Activated CD4-positive, alpha-beta T cell treated with anti-CD3 and anti-CD28 coated beads, Interleukin-2, amount 10 ng/mL, durations not matched to agents 7 days and 5 days (primary cell): ENCODE results near the gene ELF1. TPM values are rescaled to one million over a fixed set of nuclear protein-coding genes. Genes with fewer than 3 reads are reported as not detected.

Experiments
- CTCF ChIA-PET: fragments of 350-600 bp; sonication (Branson Sonifier 250); formaldehyde crosslinking; loops from one replicate; lab custom pipeline; 2021; ENCODE audit warnings: antibody characterized with exemption; lab: Charles Lee
- POLR2A ChIA-PET: fragments of 350-600 bp; sonication (Branson Sonifier 250); formaldehyde crosslinking; loops from one replicate; lab custom pipeline; 2021; ENCODE audit warnings: antibody characterized with exemption; lab: Charles Lee
- DNase-seq: peaks from one replicate; pipeline ENCODE4 v3.0.0-alpha.2; 2020
- H3K27ac Mint-ChIP-seq: one replicate; pipeline ENCODE4 v1.8.0; 2021; ENCODE audit warnings: mild to moderate bottlenecking, moderate library complexity, mixed read lengths
- H3K27me3 Mint-ChIP-seq: one replicate; pipeline ENCODE4 v1.8.0; 2021; ENCODE audit warnings: mixed read lengths
- H3K36me3 Mint-ChIP-seq: one replicate; pipeline ENCODE4 v1.8.0; 2021; ENCODE audit warnings: low read depth, mixed read lengths
- H3K4me1 Mint-ChIP-seq: one replicate; pipeline ENCODE4 v1.8.0; 2021; ENCODE audit warnings: mixed read lengths
- H3K4me3 Mint-ChIP-seq: one replicate; pipeline ENCODE4 v1.8.0; 2021; ENCODE audit warnings: mild to moderate bottlenecking, moderate library complexity, mixed read lengths
- H3K9me3 Mint-ChIP-seq: one replicate; pipeline ENCODE4 v1.8.0; 2021; ENCODE audit warnings: mixed read lengths
- total RNA-seq, 2 experiments: library from RNA; stranded (reverse); gene quantifications; one replicate each; pipeline ENCODE4 v1.2.3, GENCODE V29; 2021

ELF1 gene
- total RNA-seq, 2 experiments from 2014 or later, result 125 to 149 TPM

DNA sequence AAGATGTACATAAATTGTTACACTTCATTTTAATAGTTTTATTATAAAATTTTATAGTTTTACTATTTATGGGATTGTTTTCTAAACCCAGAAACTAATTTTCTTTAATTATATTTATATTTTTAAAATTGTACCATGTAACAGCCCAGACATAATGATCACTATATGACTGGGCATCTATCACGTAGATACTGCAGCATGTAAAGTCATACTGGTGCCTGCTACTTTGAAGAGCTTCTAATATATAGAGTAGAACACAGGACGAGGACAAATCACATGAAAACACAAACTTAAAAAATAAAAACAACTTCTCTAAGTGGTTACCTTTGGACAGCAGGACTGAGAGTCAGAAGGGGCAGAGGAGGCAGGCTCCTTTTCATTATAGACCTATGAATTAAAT, 5.3 kb downstream of the ELF1 start:
- CTCF ChIA-PET, result interaction anchor here (0.9 to 2.0 kb wide), 4 partner anchors 9 to 35 kb away, joined by 3 to 10 read pairs (median 4); no protein-coding TSS in a partner anchor
- POLR2A ChIA-PET, result interaction anchor here (1.1 kb wide), 1 partner anchor 11 kb away, joined by 3 read pairs; no protein-coding TSS in a partner anchor
- DNase-seq, result no peak
- Mint-ChIP-seq H3K9me3 (peaks cover 3% of the 10 kb centered on the region), H3K27ac (peak overlapping the region; percentile 87), H3K27me3 (no peaks in the 10 kb centered on the region), H3K4me3 (peak overlapping the region; percentile 98), H3K36me3 (peaks cover 49% of the 10 kb centered on the region), H3K4me1 (peaks cover 53% of the 10 kb centered on the region)

DNA sequence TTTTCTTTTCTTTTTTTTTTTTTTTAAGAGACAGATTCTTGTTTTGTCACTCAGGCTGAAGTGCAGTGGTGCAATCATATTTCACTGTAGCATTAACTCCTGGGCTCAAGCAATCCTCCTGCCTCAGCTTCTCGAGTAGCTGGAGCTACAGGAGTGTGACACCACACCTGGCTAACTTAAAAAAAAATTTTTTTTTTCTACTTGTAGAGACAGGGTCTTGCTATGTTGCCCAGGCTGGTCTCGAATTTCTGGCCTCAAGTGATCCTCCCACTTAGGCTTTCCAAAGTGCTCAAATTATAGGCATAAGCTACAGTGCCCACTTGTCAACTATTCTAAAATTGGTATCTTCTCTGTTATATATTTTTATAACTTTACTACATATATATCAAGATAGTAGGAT, 6.6 kb downstream of the ELF1 start:
- H3K27ac Mint-ChIP-seq, result no peak overlapping the region

DNA sequence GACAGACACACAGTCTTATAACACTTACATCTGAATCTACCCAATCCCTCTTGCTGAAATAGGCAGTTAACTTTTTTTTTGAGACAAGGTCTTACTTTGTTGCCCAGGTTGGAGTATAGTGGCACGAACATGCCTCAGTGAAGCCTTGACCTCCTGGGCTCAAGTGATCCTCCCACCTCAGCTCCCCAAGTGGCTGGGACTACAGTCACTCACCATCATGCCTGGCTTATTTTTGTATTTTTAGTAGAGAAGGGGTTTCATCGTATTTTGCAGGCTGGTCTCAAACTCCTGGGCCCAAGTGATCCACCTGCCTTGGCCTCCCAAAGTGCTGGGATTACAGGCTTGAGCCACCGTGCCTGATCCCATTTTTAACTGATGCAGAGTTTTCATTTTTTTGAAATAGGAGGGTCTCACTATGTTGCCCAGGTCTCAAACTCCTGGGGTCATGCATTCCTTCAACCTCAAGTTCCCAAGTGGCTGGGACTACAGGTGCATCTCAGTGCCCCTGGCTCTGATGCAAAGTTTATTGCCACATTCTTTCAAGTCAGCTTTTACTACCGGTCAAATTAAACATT, 7.6 kb downstream of the ELF1 start:
- ChIA-PET POLR2A (interaction anchor here (1.5 kb wide), 1 partner anchor 33 kb away, joined by 4 read pairs; no protein-coding TSS in a partner anchor), CTCF (interaction anchor here (0.7 to 1.5 kb wide), 6 partner anchors 9 to 709 kb away, joined by 3 to 5 read pairs (median 3); no protein-coding TSS in a partner anchor)
- Mint-ChIP-seq H3K36me3 (peaks cover 44% of the 10 kb centered on the region), H3K27me3 (no peaks in the 10 kb centered on the region), H3K9me3 (peaks cover 3% of the 10 kb centered on the region), H3K4me3 (no peak overlapping the region), H3K27ac (no peak overlapping the region), H3K4me1 (peaks cover 70% of the 10 kb centered on the region)
- no peak for DNase-seq

More for the DNA sequence above, 6.6 kb downstream of the ELF1 start:
- Mint-ChIP-seq H3K36me3 (peaks cover 48% of the 10 kb centered on the region), H3K9me3 (peaks cover 3% of the 10 kb centered on the region), H3K4me1 (peaks cover 66% of the 10 kb centered on the region), H3K27me3 (no peaks in the 10 kb centered on the region), H3K4me3 (no peak overlapping the region)
- ChIA-PET POLR2A (interaction anchor here (0.7 to 1.5 kb wide), 2 partner anchors 34 to 38 kb away, joined by 4 to 8 read pairs; no protein-coding TSS in a partner anchor), CTCF (interaction anchor here (0.6 to 1.3 kb wide), 3 partner anchors 20 to 38 kb away, joined by 3 to 4 read pairs (median 3); no protein-coding TSS in a partner anchor)
- no peak for DNase-seq

DNA sequence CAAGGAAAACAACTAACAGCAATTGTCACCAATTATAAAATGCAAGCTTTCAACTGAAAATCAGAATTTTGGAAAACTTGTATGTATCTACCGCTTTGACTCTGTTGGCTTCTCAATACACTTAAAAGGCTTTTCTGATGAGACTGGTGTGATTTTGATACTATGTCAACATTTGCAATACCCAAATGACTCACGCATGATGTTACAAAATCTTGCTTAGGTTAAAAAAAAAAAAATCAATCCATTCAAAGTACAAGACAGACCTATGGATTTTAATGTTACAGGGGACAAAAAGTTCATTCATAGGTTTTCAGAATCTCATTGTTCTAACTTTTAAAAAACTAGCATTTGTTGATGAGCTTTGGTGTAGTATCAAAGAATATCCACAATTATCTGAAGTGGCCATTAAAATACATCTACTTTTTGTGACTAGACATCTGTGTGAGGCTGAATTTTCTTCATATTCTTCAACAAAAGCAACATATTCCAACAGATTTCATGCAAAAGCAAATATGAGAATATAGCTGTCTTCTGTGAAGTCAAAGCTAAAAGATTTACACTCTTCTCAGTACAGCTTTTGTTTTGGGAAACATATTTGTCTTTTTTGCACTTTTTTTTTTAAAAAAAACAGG, 10.7 kb downstream of the ELF1 start:
- Mint-ChIP-seq H3K4me1 (peaks cover 72% of the 10 kb centered on the region), H3K36me3 (peaks cover 48% of the 10 kb centered on the region), H3K4me3 (peak overlapping the region; percentile 73), H3K27ac (peak overlapping the region; percentile 76), H3K27me3 (no peaks in the 10 kb centered on the region), H3K9me3 (peaks cover 3% of the 10 kb centered on the region)
- POLR2A ChIA-PET, result interaction anchor here (0.6 kb wide), 1 partner anchor 29 kb away, joined by 4 read pairs; no protein-coding TSS in a partner anchor
- DNase-seq, result no peak
- CTCF ChIA-PET, result interaction anchor here (0.6 to 1.5 kb wide), 9 partner anchors 10 to 900 kb away, joined by 3 to 9 read pairs (median 3); partner anchors contain the start of gene ELF1

DNA sequence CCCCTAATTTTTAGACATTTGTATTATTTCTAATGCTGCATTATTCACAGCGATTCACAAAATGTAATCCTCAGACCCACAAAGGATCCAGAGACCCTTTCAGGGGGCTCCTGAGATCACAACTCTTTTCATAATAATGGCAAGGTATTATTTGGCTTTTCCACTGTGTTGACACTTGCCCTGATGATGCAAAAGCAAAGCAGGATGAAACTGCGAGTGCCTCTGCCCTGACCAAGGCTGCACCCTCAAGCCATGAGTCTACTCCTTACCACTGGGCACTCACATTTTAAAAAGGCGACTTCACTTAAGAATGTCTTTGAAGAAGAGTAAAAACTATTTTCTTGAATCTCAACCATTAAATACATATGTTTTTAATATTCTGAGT, 11.4 kb downstream of the ELF1 start:
- ChIA-PET POLR2A (interaction anchor here (0.6 kb wide), 1 partner anchor 52 kb away, joined by 3 read pairs; no protein-coding TSS in a partner anchor), CTCF (interaction anchor here (1.0 to 1.1 kb wide), 2 partner anchors 12 to 13 kb away, joined by 3 read pairs; no protein-coding TSS in a partner anchor)
- H3K4me3 Mint-ChIP-seq, result peak overlapping the region; percentile 73
- no peaks in the 10 kb centered on the region for H3K9me3 Mint-ChIP-seq
- H3K4me1 Mint-ChIP-seq, result peaks cover 70% of the 10 kb centered on the region
- peaks cover 44% of the 10 kb centered on the region for H3K36me3 Mint-ChIP-seq
- no peaks in the 10 kb centered on the region for H3K27me3 Mint-ChIP-seq
- DNase-seq, result no peak
- peak overlapping the region; percentile 76 for H3K27ac Mint-ChIP-seq

DNA sequence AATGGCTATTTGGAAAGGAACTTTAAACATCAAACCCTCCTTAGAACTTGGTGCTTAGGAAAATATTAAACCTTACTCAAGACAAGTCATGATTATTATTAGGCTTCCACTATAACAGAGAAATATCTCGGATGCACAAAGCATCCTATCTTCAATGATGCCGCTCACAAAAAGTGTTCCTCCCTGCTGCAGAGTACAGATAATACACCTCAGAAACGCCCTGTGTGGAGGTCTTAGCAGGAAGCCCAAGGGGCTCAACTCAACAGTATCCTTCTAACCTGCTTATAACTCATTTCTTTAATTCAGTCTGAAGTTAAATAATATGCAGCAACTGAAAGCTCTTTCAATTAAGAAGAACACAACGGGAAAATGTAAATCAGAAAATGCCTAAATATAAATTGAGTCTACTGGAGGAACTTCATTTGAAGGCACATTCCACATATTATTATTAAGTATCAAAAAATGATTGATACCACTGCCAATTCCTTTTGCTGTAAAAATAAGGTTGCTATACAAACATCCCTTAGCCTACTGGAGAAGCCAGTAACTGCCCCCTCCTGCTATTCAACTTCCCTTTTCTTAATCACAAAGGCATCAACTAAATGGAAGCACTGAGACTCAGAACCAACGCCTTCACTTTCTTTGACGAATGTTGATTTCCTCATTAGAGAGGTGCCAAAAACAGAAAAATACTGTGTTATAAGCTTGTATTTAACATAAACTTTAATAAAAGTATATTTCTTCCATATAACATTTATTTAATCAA, 12.0 kb downstream of the ELF1 start:
- ChIA-PET POLR2A (interaction anchor here (0.6 kb wide), 1 partner anchor 53 kb away, joined by 3 read pairs; no protein-coding TSS in a partner anchor), CTCF (interaction anchor here (1.0 kb wide), 1 partner anchor 13 kb away, joined by 3 read pairs; no protein-coding TSS in a partner anchor)
- H3K27me3 Mint-ChIP-seq, result no peaks in the 10 kb centered on the region
- no peaks in the 10 kb centered on the region for H3K9me3 Mint-ChIP-seq
- H3K4me3 Mint-ChIP-seq, result peak overlapping the region; percentile 73
- DNase-seq, result no peak
- peaks cover 71% of the 10 kb centered on the region for H3K4me1 Mint-ChIP-seq
- peaks cover 40% of the 10 kb centered on the region for H3K36me3 Mint-ChIP-seq
- peak overlapping the region; percentile 87 for H3K27ac Mint-ChIP-seq

DNA sequence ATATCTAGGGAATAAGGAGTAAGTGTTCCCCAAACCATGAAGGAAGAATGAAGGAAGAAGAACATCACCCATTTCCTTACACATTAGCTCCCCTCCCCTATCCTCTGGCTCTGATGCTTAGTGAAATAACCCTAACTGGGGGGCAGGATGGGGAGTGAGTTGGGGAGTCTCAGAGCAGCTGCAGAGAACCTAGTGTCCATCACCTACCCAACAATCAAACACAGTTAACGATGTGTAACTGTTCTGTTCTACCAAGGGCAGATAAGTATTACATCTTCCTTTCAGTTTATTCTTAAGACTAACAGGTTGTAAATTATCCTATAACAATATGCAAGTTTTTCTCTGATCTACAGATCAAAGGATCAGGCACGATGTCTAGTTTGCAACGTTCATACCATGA, 12.8 kb downstream of the ELF1 start:
- Mint-ChIP-seq H3K36me3 (peaks cover 40% of the 10 kb centered on the region), H3K4me3 (peak overlapping the region; percentile 74), H3K4me1 (peaks cover 72% of the 10 kb centered on the region), H3K27me3 (no peaks in the 10 kb centered on the region), H3K9me3 (no peaks in the 10 kb centered on the region), H3K27ac (peak overlapping the region; percentile 93)
- DNase-seq, result no peak
- POLR2A ChIA-PET, result interaction anchor here (0.7 to 2.1 kb wide), 2 partner anchors 12 to 58 kb away, joined by 3 to 10 read pairs; partner anchors contain the start of gene ELF1
- CTCF ChIA-PET, result interaction anchor here (1.1 kb wide), 1 partner anchor 9 kb away, joined by 3 read pairs; no protein-coding TSS in a partner anchor

DNA sequence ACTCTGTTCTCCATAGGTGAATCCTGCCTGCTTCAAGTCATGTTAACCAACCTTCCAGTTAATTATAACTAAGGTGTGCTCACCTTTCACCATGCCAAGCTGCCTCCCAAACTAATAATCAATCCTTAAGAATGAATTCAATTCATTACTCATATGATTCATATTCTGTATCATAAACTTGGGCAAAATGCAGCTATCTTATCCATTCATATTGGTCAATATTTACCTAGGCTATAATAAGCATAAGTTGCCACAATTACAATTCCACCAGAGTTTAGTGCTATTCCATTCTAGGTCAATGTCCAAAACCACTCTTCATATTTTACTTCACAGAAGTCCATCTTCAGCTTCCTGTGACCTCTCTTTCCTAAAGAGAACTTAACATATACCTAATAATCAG, 13.4 kb downstream of the ELF1 start:
- peak overlapping the region; percentile 74 for H3K4me3 Mint-ChIP-seq
- H3K36me3 Mint-ChIP-seq, result peaks cover 37% of the 10 kb centered on the region
- H3K27me3 Mint-ChIP-seq, result no peaks in the 10 kb centered on the region
- H3K9me3 Mint-ChIP-seq, result no peaks in the 10 kb centered on the region
- POLR2A ChIA-PET, result interaction anchor here (0.7 to 2.1 kb wide), 3 partner anchors 13 to 57 kb away, joined by 3 to 10 read pairs (median 3); partner anchors contain the start of gene ELF1
- DNase-seq, result no peak
- H3K4me1 Mint-ChIP-seq, result peaks cover 69% of the 10 kb centered on the region
- H3K27ac Mint-ChIP-seq, result peak overlapping the region; percentile 93
- CTCF ChIA-PET, result interaction anchor here (1.1 to 1.9 kb wide), 3 partner anchors 9 to 31 kb away, joined by 3 to 5 read pairs (median 5); no protein-coding TSS in a partner anchor

DNA sequence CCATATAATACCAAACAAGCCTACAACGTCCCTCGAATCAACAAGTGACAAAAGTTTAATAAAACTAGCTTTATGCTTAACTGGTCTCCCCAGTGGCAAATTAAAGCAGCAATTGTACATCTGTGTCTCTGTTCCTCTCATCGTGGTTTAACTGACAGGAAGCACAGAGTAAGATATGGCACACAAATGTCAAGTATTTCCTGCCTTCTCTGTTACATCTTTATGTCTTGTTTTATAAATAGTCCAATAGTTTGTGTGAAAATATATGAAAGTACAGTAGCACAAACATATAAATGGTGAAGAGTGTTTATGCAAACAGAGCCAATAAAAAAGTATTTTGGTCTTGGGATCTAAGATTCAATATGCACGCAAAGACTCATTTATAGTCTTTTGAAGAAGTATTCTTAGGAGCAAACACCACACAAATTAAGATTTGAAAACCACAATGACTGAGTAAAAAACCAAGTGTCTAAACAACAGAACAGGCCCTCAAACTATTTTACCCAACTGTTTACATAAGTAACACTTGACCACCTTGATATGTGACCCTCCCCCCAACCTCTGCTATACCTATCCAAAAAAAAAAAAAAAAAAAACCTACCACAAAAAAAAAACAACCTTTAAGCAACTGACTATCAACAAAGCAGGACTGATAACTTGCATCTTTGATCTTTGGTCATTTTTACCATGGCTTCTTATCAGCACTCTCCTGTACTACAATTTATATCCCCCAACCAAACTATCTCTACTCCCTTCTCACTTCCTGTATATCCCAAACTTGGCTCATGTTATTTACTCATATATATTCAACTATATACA, 14.0 kb downstream of the ELF1 start:
- Mint-ChIP-seq H3K4me3 (peak overlapping the region; percentile 74), H3K27ac (peak overlapping the region; percentile 93), H3K9me3 (no peaks in the 10 kb centered on the region), H3K36me3 (peaks cover 37% of the 10 kb centered on the region), H3K27me3 (no peaks in the 10 kb centered on the region), H3K4me1 (peaks cover 68% of the 10 kb centered on the region)
- ChIA-PET CTCF (interaction anchor here (1.5 to 1.9 kb wide), 2 partner anchors 12 to 31 kb away, joined by 5 read pairs; no protein-coding TSS in a partner anchor), POLR2A (interaction anchor here (1.5 to 2.1 kb wide), 2 partner anchors 13 to 14 kb away, joined by 3 to 10 read pairs; partner anchors contain the start of gene ELF1)
- DNase-seq, result peak; percentile 54

DNA sequence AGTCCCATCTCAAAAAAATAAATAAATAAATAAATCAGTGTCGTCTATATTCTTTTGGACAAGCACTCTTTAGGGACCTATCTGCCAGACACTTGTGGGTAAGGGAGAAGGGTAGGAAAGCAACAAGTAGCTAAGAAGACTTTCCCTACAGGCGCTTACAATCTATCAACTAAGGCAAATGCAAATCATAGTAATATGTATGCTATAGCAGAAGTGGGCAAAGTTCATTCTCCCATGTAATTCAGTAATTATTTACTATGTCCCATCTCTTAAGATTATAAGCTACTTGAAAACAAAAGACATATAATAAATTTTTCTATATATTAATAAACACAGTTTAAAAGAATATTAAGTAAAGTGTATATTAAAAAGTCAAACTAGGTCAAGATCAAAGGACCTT, 16.5 kb downstream of the ELF1 start:
- CTCF ChIA-PET, result interaction anchor here (0.6 to 1.7 kb wide), 4 partner anchors 11 to 1244 kb away, joined by 3 to 5 read pairs (median 4); no protein-coding TSS in a partner anchor
- H3K9me3 Mint-ChIP-seq, result no peaks in the 10 kb centered on the region
- H3K4me1 Mint-ChIP-seq, result peaks cover 75% of the 10 kb centered on the region
- POLR2A ChIA-PET, result interaction anchor here (1.3 kb wide), 1 partner anchor 12 kb away, joined by 3 read pairs; no protein-coding TSS in a partner anchor
- H3K27me3 Mint-ChIP-seq, result no peaks in the 10 kb centered on the region
- peaks cover 53% of the 10 kb centered on the region for H3K36me3 Mint-ChIP-seq
- H3K27ac Mint-ChIP-seq, result no peak overlapping the region
- no peak overlapping the region for H3K4me3 Mint-ChIP-seq
- DNase-seq, result no peak

DNA sequence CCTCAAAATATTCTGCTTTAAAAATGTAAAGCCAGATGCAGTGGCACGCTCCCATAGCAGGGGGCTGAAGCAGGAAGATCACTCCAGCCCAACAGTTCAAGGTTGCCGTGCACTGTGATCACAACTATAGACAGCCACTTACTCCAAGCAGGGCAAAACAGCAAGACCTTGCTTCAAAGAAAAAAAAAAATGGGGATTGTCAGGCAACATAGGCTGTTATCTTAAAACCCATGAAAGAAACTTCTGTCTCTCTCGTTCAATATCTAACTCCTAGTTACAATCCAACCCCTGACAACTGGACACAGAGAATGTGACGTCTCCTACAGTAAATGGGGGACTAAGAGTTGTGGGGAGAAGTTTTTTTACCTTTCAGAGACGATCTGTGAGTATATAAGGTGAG, 17.4 kb downstream of the ELF1 start:
- CTCF ChIA-PET, result no interaction called here
- H3K27ac Mint-ChIP-seq, result peak overlapping the region; percentile 62
- no peak overlapping the region for H3K4me3 Mint-ChIP-seq
- peaks cover 76% of the 10 kb centered on the region for H3K4me1 Mint-ChIP-seq
- DNase-seq, result no peak
- H3K27me3 Mint-ChIP-seq, result no peaks in the 10 kb centered on the region
- peaks cover 55% of the 10 kb centered on the region for H3K36me3 Mint-ChIP-seq
- POLR2A ChIA-PET, result interaction anchor here (0.6 kb wide), 1 partner anchor 22 kb away, joined by 3 read pairs; no protein-coding TSS in a partner anchor
- no peaks in the 10 kb centered on the region for H3K9me3 Mint-ChIP-seq
